Immature natural killer cell (primary cell): ENCODE data around the gene BRPF3. TPM values are rescaled to one million over a fixed set of nuclear protein-coding genes. Genes with fewer than 3 reads are reported as not detected.

ENCODE experiments used
- DNase-seq, 3 donors: peaks; one replicate each; pipeline ENCODE4 v3.0.0; 2022; ENCODE audit warnings: mixed read lengths in 1 of 3
- H3K27ac Mint-ChIP-seq, 6 donors: one replicate each; pipeline ENCODE4 v1.8.0; 2020; ENCODE audit warnings: mixed read lengths in 6 of 6, mild to moderate bottlenecking in 5 of 6, inconsistent platforms in 4 of 6, moderate library complexity in 3 of 6
- H3K27me3 Mint-ChIP-seq, 3 donors: one replicate each; pipeline ENCODE4 v1.8.0; 2020 to 2021; ENCODE audit warnings: low read depth in 3 of 3, mild to moderate bottlenecking in 3 of 3, mixed read lengths in 3 of 3, moderate library complexity in 3 of 3, inconsistent platforms in 1 of 3
- H3K36me3 Mint-ChIP-seq, 3 donors: one replicate each; pipeline ENCODE4 v1.8.0; 2020; ENCODE audit warnings: mixed read lengths in 3 of 3, inconsistent platforms in 2 of 3, mild to moderate bottlenecking in 2 of 3
- H3K4me1 Mint-ChIP-seq, 2 donors: one replicate each; pipeline ENCODE4 v1.8.0; 2020; ENCODE audit warnings: inconsistent platforms in 2 of 2, mild to moderate bottlenecking in 2 of 2, mixed read lengths in 2 of 2, moderate library complexity in 1 of 2
- H3K4me3 Mint-ChIP-seq, 5 donors: one replicate each; pipeline ENCODE4 v1.8.0; 2020; ENCODE audit warnings: mild to moderate bottlenecking in 5 of 5, mixed read lengths in 5 of 5, inconsistent platforms in 3 of 5, moderate library complexity in 3 of 5
- H3K9me3 Mint-ChIP-seq, 6 donors: one replicate each; pipeline ENCODE4 v1.8.0; 2020; ENCODE audit warnings: mild to moderate bottlenecking in 6 of 6, mixed read lengths in 6 of 6, inconsistent platforms in 4 of 6, moderate library complexity in 3 of 6
- polyA plus RNA-seq, 3 donors: library from polyadenylated mRNA; unstranded; fragments of 300-500 nt; fragmentation: Illumina TruSeq; gene quantifications; one replicate each; pipeline ENCODE4 v1.2.3, GENCODE V29; 2021

Gene BRPF3
- polyA plus RNA-seq = 10 to 100 TPM in 1 of 3 donors, 1 to 10 TPM in 2; 3.0 to 13.7 (median 4.1) TPM

GRCh38 chr6:36196113-36196879 is at the start of gene BRPF3:
TSS of gene BRPF3 (plus strand) at chr6:36196744. CDS start at chr6:36200323, 3,579 bp downstream.
- DNase-seq = peak; percentile 76 to 78 (median 77)
- Mint-ChIP-seq H3K36me3 (peaks cover 13 to 16% (median 15%) of the 10 kb centered on the region in 3 donors), H3K9me3 (peaks cover 0 to 3% (median 0%) of the 10 kb centered on the region in 6 donors), H3K27ac (peak within 1 kb of the TSS; percentile 71 to 95 (median 90)), H3K27me3 (peaks cover 0 to 10% (median 7%) of the 10 kb centered on the region in 3 donors), H3K4me3 (peak within 1 kb of the TSS; percentile 88 to 92 (median 92)), H3K4me1 (peaks cover 35 to 45% of the 10 kb centered on the region in 2 donors)

GRCh38 chr6:36147294-36147693 is 49.2 kb upstream of the BRPF3 start:
- Mint-ChIP-seq H3K27ac (peak overlapping the region in 1 of 6 donors; percentile 70), H3K4me3 (no peak overlapping the region), H3K4me1 (peaks cover 14 to 22% of the 10 kb centered on the region in 2 donors), H3K9me3 (peaks cover 0 to 3% (median 0%) of the 10 kb centered on the region in 6 donors), H3K36me3 (peaks cover 0 to 4% (median under 1%) of the 10 kb centered on the region in 3 donors), H3K27me3 (peaks cover 0 to 2% (median 0%) of the 10 kb centered on the region in 3 donors)
- no peak for DNase-seq

- no peak overlapping the region for H3K4me3 Mint-ChIP-seq
- H3K27me3 Mint-ChIP-seq = peaks cover 0 to 2% (median 0%) of the 10 kb centered on the region in 3 donors
- H3K36me3 Mint-ChIP-seq = peaks cover 0 to 6% (median 6%) of the 10 kb centered on the region in 3 donors
- no peak for DNase-seq
- no peak overlapping the region for H3K27ac Mint-ChIP-seq
- peaks cover 0 to 3% (median 0%) of the 10 kb centered on the region in 6 donors for H3K9me3 Mint-ChIP-seq
- peaks cover 10 to 13% of the 10 kb centered on the region in 2 donors for H3K4me1 Mint-ChIP-seq
Measured at GRCh38 chr6:36149476-36149875, 47.1 kb upstream of the BRPF3 start.

GRCh38 chr6:36150283-36150682 is 46.3 kb upstream of the BRPF3 start:
- Mint-ChIP-seq H3K36me3 (peaks cover 0 to 6% (median 6%) of the 10 kb centered on the region in 3 donors), H3K27ac (no peak overlapping the region), H3K4me3 (no peak overlapping the region), H3K4me1 (peaks cover 10 to 13% of the 10 kb centered on the region in 2 donors), H3K27me3 (peaks cover 0 to 2% (median 1%) of the 10 kb centered on the region in 3 donors), H3K9me3 (peaks cover 0 to 3% (median 0%) of the 10 kb centered on the region in 6 donors)
- no peak for DNase-seq

- Mint-ChIP-seq H3K36me3 (peaks cover 5 to 8% (median 6%) of the 10 kb centered on the region in 3 donors), H3K4me3 (no peak overlapping the region), H3K4me1 (no peaks in the 10 kb centered on the region), H3K9me3 (no peaks in the 10 kb centered on the region), H3K27me3 (peaks cover 0 to 4% (median 0%) of the 10 kb centered on the region in 3 donors), H3K27ac (no peak overlapping the region)
- no peak for DNase-seq
Measured at GRCh38 chr6:36154286-36154685, 42.3 kb upstream of the BRPF3 start.

DNA sequence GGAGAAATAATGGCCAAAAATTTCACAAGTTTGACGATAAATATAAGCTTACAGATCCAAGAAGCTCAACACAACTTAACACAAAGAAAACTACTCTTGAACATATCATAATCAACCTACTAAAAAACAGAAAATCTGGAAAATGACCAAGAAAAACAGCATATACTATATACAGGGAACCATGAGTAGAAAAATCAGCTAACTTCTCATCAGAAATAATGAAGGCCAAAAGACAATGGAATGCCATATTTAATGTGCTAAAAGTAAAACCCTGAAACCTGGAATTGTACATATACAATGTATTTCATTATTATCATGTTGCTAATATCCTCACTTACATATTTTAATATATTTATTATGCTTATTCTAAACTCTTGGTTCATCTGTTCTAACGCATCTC is 40.9 kb upstream of the BRPF3 start:
- H3K9me3 Mint-ChIP-seq = no peaks in the 10 kb centered on the region
- no peaks in the 10 kb centered on the region for H3K4me1 Mint-ChIP-seq
- no peak overlapping the region for H3K27ac Mint-ChIP-seq
- no peak overlapping the region for H3K4me3 Mint-ChIP-seq
- H3K27me3 Mint-ChIP-seq = peaks cover 0 to 4% (median 0%) of the 10 kb centered on the region in 3 donors
- no peak for DNase-seq
- peaks cover 5 to 10% (median 8%) of the 10 kb centered on the region in 3 donors for H3K36me3 Mint-ChIP-seq

GRCh38 chr6:36160147-36160760 is 36.3 kb upstream of the BRPF3 start:
- no peaks in the 10 kb centered on the region for H3K4me1 Mint-ChIP-seq
- H3K9me3 Mint-ChIP-seq = no peaks in the 10 kb centered on the region
- no peak overlapping the region for H3K27ac Mint-ChIP-seq
- no peak overlapping the region for H3K4me3 Mint-ChIP-seq
- no peak for DNase-seq
- H3K36me3 Mint-ChIP-seq = peaks cover 4 to 5% (median 5%) of the 10 kb centered on the region in 3 donors
- peaks cover 0 to 3% (median 0%) of the 10 kb centered on the region in 3 donors for H3K27me3 Mint-ChIP-seq

DNA sequence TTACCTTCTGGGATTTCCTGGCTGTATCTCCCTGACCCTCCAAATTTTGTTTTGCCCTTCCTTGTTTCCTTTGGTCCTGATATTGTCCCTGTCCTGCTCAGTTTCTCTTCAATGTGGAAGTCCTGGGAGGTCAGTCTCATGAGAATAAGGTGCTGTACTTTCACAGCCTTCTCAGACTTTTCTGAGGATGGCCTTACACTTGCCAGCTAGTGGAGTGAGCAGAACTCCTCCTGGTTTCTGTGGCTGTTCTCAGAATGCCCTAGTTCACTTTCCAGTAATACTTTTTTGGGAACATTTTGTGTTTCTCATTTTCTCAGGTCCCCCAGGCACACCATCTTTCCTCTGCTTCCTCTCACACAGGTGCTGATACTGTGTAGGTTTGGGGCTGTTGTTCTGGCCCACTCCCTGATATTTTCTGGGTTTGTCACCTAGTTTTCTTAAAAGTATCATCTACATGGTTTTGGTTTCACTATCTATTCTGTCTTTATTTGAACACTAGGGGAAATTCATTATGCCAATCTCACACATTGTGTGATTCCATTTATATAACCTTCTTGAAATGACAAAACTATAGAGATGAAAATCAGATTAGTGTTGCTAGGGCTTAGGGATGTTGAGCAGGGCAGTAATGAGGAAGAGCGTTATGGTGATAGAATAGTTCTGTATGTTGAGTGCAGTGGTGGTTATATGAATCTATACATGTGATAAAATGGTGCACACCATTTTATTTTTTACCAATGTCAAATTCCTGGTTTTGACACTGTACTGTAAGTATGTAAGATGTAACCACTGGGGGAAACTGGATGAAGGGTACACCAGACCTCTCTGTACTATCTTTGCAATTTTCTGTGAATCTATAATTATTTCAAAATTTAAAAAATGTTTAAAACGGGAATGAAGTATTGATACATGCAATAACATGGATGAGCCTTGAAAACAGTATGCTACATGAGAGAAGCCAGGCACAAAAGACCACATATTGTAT is 27.2 kb upstream of the BRPF3 start:
- peaks cover 0 to 1% (median 0%) of the 10 kb centered on the region in 3 donors for H3K27me3 Mint-ChIP-seq
- no peaks in the 10 kb centered on the region for H3K36me3 Mint-ChIP-seq
- peak overlapping the region; percentile 26 to 74 (median 60) for H3K4me3 Mint-ChIP-seq
- no peaks in the 10 kb centered on the region for H3K9me3 Mint-ChIP-seq
- DNase-seq = peak; percentile 13 to 24 (median 23)
- peaks cover 31 to 41% of the 10 kb centered on the region in 2 donors for H3K4me1 Mint-ChIP-seq
- H3K27ac Mint-ChIP-seq = peak overlapping the region; percentile 83 to 95 (median 90)

- peaks cover 31 to 41% of the 10 kb centered on the region in 2 donors for H3K4me1 Mint-ChIP-seq
- H3K27ac Mint-ChIP-seq = no peak overlapping the region
- H3K27me3 Mint-ChIP-seq = peaks cover 0 to 1% (median 0%) of the 10 kb centered on the region in 3 donors
- no peak for DNase-seq
- H3K36me3 Mint-ChIP-seq = peaks cover 0 to 4% (median 3%) of the 10 kb centered on the region in 3 donors
- H3K4me3 Mint-ChIP-seq = no peak overlapping the region
- no peaks in the 10 kb centered on the region for H3K9me3 Mint-ChIP-seq
Measured at GRCh38 chr6:36170704-36171103, 25.8 kb upstream of the BRPF3 start.

DNA sequence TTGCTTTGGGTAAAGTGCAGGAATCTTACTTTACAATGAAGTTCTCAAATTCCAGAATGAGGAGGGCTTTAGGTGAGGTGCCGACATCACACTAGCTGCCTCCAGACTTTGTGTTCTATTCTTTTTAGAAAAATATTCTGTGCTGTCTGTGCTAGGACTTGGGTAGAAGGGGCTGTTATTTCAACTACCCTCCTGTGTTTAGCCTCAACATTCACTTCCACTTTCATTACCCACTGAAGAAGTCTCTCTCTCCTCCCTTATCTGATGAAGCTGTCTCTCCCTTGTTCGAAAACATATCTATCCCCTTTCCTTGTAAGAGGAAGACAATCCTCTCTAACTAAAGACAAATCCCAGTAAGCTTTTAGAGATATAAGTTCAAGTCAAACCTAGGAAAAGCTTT is 25.0 kb upstream of the BRPF3 start:
- H3K27ac Mint-ChIP-seq = peak overlapping the region; percentile 18 to 83 (median 78)
- H3K27me3 Mint-ChIP-seq = no peaks in the 10 kb centered on the region
- DNase-seq = peak; percentile 2 to 18 (median 6)
- peak overlapping the region; percentile 27 to 54 (median 45) for H3K4me3 Mint-ChIP-seq
- peaks cover 31 to 41% of the 10 kb centered on the region in 2 donors for H3K4me1 Mint-ChIP-seq
- H3K9me3 Mint-ChIP-seq = no peaks in the 10 kb centered on the region
- H3K36me3 Mint-ChIP-seq = peaks cover 0 to 4% (median 3%) of the 10 kb centered on the region in 3 donors

DNA sequence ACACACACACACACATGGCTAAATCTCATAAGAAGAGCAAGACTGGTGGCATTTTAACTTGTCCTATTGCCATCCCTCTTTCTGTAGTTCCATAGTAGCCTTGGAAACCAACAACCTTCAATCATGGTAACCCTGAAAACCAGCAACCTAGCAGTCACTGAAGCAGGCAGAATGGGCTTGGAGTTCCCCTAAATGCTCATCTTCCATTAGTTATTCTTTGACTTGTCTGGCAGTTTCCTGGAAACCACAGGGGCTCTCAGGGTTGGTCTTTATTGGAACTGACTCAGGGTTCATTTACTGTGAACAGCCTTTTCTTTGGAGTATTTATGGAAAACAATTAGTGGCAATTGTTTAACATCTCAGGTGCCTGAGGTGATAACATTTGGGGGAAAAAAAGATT is 19.4 kb upstream of the BRPF3 start:
- peaks cover 2 to 5% of the 10 kb centered on the region in 2 donors for H3K4me1 Mint-ChIP-seq
- peaks cover 0 to 5% (median 2%) of the 10 kb centered on the region in 3 donors for H3K27me3 Mint-ChIP-seq
- no peak overlapping the region for H3K4me3 Mint-ChIP-seq
- H3K9me3 Mint-ChIP-seq = peaks cover 3 to 19% (median 14%) of the 10 kb centered on the region in 6 donors
- no peak overlapping the region for H3K27ac Mint-ChIP-seq
- peaks cover 13 to 22% (median 21%) of the 10 kb centered on the region in 3 donors for H3K36me3 Mint-ChIP-seq
- DNase-seq = no peak

GRCh38 chr6:36178544-36178943 is 18.0 kb upstream of the BRPF3 start:
- peaks cover 13 to 33% (median 21%) of the 10 kb centered on the region in 3 donors for H3K36me3 Mint-ChIP-seq
- peaks cover 3 to 19% (median 14%) of the 10 kb centered on the region in 6 donors for H3K9me3 Mint-ChIP-seq
- peaks cover 0 to 5% (median 3%) of the 10 kb centered on the region in 3 donors for H3K27me3 Mint-ChIP-seq
- no peak overlapping the region for H3K4me3 Mint-ChIP-seq
- no peak overlapping the region for H3K27ac Mint-ChIP-seq
- no peak for DNase-seq
- no peaks in the 10 kb centered on the region for H3K4me1 Mint-ChIP-seq

- H3K4me3 Mint-ChIP-seq = no peak overlapping the region
- H3K9me3 Mint-ChIP-seq = peaks cover 3 to 19% (median 14%) of the 10 kb centered on the region in 6 donors
- peaks cover 13 to 33% (median 21%) of the 10 kb centered on the region in 3 donors for H3K36me3 Mint-ChIP-seq
- H3K4me1 Mint-ChIP-seq = no peaks in the 10 kb centered on the region
- no peak overlapping the region for H3K27ac Mint-ChIP-seq
- no peak for DNase-seq
- H3K27me3 Mint-ChIP-seq = peaks cover 0 to 5% (median 3%) of the 10 kb centered on the region in 3 donors
Measured at GRCh38 chr6:36180126-36180525, 16.4 kb upstream of the BRPF3 start.
